Upper lobe of right lung (tissue), 1 donor: Measurements from ENCODE around the gene GZMB. TPM values are rescaled to one million over a fixed set of nuclear protein-coding genes. Genes with fewer than 3 reads are reported as not detected.
A peak's percentile ranks its signal among the peaks of the same experiment; 100 is the strongest.

Experiments
- ATAC-seq: fragments of 200-7000 bp; cut with Tn5 transposase; one replicate; pipeline ENCODE4 v1.9.1; 2020; ENCODE audit warnings: mild to moderate bottlenecking, moderate library complexity
- DNase-seq: peaks from one replicate; pipeline ENCODE4 v3.0.0-alpha.2; 2020
- H3K27ac ChIP-seq: fragments of 200-600 bp; one replicate; pipeline ENCODE4 v1.8.0; 2022
- H3K27me3 ChIP-seq: fragments of 200-600 bp; one replicate; pipeline ENCODE4 v1.8.0; 2022; ENCODE audit warnings: mild to moderate bottlenecking
- H3K36me3 ChIP-seq: fragments of 200-600 bp; one replicate; pipeline ENCODE4 v1.8.0; 2022
- H3K4me1 ChIP-seq: fragments of 200-600 bp; one replicate; pipeline ENCODE4 v1.8.0; 2022
- H3K4me3 ChIP-seq: fragments of 200-600 bp; one replicate; pipeline ENCODE4 v1.8.0; 2022; ENCODE audit warnings: mild to moderate bottlenecking
- H3K9me3 ChIP-seq: fragments of 200-600 bp; one replicate; pipeline ENCODE4 v1.8.0; 2022
- intact Hi-C: fragments of 100-400 bp; cut with DNase I; formaldehyde crosslinking; loops from one replicate; pipeline ENCODE4 v1.11.0; 2022
- total RNA-seq: library from RNA; stranded (reverse); fragmentation: NEBNext Ultra II Directional; extraction: Animal tissue kit (Norgen Biotek cat#: 25700); gene quantifications from one replicate; pipeline ENCODE4 v1.2.1, GENCODE V29; 2021
- TF ChIP-seq, protein P1 (sequence below): fragments of 200-600 bp; IDR thresholded peaks from one replicate; pipeline ENCODE4 v1.8.0; 2022; ENCODE audit warnings: antibody characterized with exemption
- donor health status: DM: no; HTN: yes; CAD: no; lungs with severe emphysema.

The GZMB gene
- total RNA-seq, 1 donor from 2014 or later: 8.1 TPM

GRCh38 chr14:24630872-24631477 lies 3.0 kb downstream of the GZMB start:
- no peaks in the 10 kb centered on the region for H3K27me3 ChIP-seq
- no peak for DNase-seq
- no peaks in the 10 kb centered on the region for H3K4me1 ChIP-seq
- H3K9me3 ChIP-seq: no peaks in the 10 kb centered on the region
- intact Hi-C loops: no loop called here
- ATAC-seq: peak; percentile 67
- no peak overlapping the region for H3K4me3 ChIP-seq
- TF ChIP-seq, protein P1, sequence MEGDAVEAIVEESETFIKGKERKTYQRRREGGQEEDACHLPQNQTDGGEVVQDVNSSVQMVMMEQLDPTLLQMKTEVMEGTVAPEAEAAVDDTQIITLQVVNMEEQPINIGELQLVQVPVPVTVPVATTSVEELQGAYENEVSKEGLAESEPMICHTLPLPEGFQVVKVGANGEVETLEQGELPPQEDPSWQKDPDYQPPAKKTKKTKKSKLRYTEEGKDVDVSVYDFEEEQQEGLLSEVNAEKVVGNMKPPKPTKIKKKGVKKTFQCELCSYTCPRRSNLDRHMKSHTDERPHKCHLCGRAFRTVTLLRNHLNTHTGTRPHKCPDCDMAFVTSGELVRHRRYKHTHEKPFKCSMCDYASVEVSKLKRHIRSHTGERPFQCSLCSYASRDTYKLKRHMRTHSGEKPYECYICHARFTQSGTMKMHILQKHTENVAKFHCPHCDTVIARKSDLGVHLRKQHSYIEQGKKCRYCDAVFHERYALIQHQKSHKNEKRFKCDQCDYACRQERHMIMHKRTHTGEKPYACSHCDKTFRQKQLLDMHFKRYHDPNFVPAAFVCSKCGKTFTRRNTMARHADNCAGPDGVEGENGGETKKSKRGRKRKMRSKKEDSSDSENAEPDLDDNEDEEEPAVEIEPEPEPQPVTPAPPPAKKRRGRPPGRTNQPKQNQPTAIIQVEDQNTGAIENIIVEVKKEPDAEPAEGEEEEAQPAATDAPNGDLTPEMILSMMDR: no peak
- H3K27ac ChIP-seq: no peak overlapping the region
- H3K36me3 ChIP-seq: no peaks in the 10 kb centered on the region

DNA sequence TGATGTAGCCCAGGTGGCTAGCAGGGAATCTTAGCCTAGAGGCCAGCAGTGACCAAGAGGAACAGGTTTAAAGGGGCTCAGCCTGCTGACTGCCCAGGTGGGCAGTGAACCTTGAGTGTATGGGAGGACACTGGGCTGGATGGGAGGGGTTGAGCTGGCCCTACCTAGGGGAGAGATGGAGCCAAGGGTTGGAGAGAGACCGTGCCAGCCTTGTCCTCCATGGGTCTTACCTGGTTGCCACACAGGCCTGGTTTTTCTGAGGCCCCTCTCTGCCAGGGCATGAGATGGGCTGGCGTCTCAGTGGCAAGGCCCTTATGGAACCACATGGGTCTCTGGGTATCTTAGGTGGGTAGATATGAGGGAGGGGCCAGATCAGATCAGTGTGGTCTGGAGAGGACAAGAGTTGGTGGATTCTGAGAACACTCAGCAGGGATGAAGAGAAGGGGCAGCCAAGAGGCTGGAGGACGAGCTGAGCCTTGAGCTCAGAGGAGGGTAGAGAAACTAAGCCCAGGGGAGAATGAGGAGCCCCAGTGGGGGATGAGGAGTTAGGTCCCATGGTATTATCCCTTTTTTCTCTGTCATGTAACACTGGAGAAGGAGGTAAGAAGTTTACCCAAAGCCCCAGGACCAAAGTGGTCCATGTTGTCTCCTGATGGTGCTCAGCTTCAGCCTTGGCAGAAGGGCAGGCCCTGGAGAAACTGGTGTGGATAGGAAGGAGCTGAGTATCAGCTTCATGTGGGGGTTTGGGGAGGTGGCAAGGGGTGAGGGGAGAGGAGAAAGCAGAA lies 3.7 kb downstream of the GZMB start:
- H3K4me3 ChIP-seq: no peak overlapping the region
- no peaks in the 10 kb centered on the region for H3K4me1 ChIP-seq
- H3K36me3 ChIP-seq: no peaks in the 10 kb centered on the region
- H3K27ac ChIP-seq: no peak overlapping the region
- no peaks in the 10 kb centered on the region for H3K27me3 ChIP-seq
- DNase-seq (no peak), ATAC-seq (no peak)
- H3K9me3 ChIP-seq: no peaks in the 10 kb centered on the region
- TF ChIP-seq, protein P1: no peak
- intact Hi-C loops: no loop called here

DNA sequence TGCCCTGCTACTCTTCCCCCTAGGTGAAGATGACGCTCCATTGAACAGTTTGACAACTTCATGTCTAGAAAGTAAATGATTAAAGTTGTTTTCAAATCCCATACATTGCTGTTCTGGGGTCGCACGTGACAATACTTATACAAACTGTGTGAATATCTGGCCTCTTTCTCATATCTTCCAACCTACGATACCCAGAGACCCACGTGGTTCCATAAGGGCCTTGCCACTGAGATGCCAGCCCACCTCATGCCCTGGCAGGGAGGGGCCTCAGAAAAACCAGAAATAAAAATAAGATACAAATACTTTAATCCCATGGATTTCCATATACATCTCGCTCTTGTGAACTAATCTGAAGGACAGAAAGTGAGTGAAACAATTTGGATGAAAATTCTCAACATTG lies 4.5 kb downstream of the GZMB start:
- Histone ChIP-seq H3K9me3 (no peaks in the 10 kb centered on the region), H3K27me3 (no peaks in the 10 kb centered on the region), H3K27ac (no peak overlapping the region), H3K4me1 (no peaks in the 10 kb centered on the region), H3K36me3 (no peaks in the 10 kb centered on the region), H3K4me3 (no peak overlapping the region)
- TF ChIP-seq, protein P1: no peak
- ATAC-seq (no peak), DNase-seq (no peak)
- intact Hi-C loops: no loop called here

DNA sequence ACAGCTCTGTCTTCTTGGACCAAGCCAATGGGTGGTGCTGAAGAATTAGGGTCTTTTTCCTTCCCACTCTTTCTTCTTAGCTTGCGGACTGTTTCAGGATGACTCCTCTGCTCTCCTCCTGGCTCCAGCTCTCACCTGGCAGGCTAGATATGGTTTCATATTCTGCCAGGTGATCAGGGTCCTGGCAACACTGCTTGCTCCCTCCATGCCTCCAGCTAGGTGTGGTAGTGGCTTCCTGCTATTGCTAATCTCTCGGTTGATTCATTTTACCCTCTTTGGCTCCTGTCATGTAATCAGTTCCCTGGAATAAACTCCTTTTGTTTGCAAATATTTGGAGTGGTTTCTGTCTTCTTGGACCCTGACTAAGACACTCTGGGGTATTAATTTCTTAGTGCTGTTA lies 20.2 kb downstream of the GZMB start:
- intact Hi-C loops: no loop called here
- ATAC-seq: no peak
- H3K36me3 ChIP-seq: no peaks in the 10 kb centered on the region
- H3K4me1 ChIP-seq: no peaks in the 10 kb centered on the region
- H3K9me3 ChIP-seq: no peaks in the 10 kb centered on the region
- TF ChIP-seq, protein P1: no peak
- H3K4me3 ChIP-seq: no peak overlapping the region
- H3K27me3 ChIP-seq: no peaks in the 10 kb centered on the region
- no peak overlapping the region for H3K27ac ChIP-seq
- DNase-seq: no peak

DNA sequence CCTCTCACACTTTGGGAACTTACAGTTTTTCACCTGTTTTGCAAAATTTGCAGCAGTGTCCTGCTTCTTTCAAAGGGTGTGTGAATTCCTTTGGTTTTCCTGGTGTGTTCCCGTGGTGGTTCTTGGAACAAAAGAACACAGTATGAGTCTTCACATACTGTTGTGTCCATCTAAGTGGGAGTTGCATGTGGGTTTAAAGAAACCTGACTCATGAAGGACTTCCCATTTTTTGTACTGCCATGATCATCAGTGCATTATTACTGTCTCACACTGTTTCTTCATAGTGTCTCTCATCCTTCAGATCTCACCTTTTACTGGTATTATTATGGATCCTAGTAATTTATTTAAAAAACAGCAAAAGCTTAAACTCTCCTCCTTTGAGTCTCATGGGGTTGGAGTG lies 20.7 kb downstream of the GZMB start:
- H3K4me3 ChIP-seq: no peak overlapping the region
- no peaks in the 10 kb centered on the region for H3K9me3 ChIP-seq
- TF ChIP-seq, protein P1: no peak
- H3K27me3 ChIP-seq: no peaks in the 10 kb centered on the region
- H3K4me1 ChIP-seq: no peaks in the 10 kb centered on the region
- H3K36me3 ChIP-seq: no peaks in the 10 kb centered on the region
- H3K27ac ChIP-seq: no peak overlapping the region
- peak; percentile 39 for ATAC-seq
- no peak for DNase-seq
- intact Hi-C loops: no loop called here
